ENCODE results near the gene B4GALNT2. TPM values are rescaled to one million over a fixed set of nuclear protein-coding genes. Genes with fewer than 3 reads are reported as not detected.
"Not testable (repeated sequence)": the region's sequence is repeated elsewhere in the genome, so short reads cannot be mapped to it uniquely, and the experiment has no call there.

Gene B4GALNT2
- total RNA-seq, 1 donor from 2014 or later, result not detected

DNA sequence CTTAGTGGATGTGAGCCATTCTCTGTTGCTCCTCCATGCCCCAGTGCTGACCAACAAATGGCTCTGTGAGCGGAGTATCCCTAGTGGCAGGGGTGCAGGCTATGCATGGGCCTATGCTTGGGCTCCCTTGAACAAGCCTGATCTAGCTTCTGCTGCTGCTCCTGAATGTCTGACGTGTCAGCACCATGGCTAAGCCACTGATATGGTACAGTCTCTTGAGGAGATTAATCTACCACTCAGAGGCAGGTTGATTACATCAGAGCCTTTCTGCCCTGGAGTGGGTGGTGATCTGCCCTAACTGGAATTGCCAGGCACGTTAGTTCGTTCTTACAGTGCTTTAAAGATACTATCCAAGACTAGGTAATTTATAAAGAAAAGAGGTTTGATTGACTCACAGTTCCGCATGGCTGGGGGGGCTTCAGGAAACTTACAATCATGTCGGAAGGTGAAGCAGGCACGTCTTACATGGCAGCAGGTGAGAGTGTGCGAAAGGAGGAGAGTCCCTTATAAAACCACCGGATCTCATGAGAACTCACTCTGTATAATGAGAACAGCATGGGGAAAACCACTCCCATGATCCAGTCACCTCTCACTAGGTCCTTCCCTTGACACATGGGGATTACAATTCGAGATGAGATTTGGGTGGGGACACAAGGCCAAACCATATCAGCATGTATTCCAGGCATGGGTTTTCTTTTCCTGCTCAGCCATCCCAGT is 41.5 kb upstream of the B4GALNT2 start:
- H3K36me3 ChIP-seq, result no peaks in the 10 kb centered on the region
- intact Hi-C loops (cut with DNase I), result no loop called here
- no peaks in the 10 kb centered on the region for H3K27me3 ChIP-seq
- no peak for DNase-seq (ENCODE audit: low spot score in 2 of 2)
- H3K4me1 ChIP-seq, result no peaks in the 10 kb centered on the region
- H3K4me3 ChIP-seq, result no peak overlapping the region
- no peaks in the 10 kb centered on the region for H3K9me3 ChIP-seq
- TF ChIP-seq, protein P1, sequence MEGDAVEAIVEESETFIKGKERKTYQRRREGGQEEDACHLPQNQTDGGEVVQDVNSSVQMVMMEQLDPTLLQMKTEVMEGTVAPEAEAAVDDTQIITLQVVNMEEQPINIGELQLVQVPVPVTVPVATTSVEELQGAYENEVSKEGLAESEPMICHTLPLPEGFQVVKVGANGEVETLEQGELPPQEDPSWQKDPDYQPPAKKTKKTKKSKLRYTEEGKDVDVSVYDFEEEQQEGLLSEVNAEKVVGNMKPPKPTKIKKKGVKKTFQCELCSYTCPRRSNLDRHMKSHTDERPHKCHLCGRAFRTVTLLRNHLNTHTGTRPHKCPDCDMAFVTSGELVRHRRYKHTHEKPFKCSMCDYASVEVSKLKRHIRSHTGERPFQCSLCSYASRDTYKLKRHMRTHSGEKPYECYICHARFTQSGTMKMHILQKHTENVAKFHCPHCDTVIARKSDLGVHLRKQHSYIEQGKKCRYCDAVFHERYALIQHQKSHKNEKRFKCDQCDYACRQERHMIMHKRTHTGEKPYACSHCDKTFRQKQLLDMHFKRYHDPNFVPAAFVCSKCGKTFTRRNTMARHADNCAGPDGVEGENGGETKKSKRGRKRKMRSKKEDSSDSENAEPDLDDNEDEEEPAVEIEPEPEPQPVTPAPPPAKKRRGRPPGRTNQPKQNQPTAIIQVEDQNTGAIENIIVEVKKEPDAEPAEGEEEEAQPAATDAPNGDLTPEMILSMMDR (IDR thresholded peaks at IDR 0.05), result no peak
- no peak overlapping the region for H3K27ac ChIP-seq

DNA sequence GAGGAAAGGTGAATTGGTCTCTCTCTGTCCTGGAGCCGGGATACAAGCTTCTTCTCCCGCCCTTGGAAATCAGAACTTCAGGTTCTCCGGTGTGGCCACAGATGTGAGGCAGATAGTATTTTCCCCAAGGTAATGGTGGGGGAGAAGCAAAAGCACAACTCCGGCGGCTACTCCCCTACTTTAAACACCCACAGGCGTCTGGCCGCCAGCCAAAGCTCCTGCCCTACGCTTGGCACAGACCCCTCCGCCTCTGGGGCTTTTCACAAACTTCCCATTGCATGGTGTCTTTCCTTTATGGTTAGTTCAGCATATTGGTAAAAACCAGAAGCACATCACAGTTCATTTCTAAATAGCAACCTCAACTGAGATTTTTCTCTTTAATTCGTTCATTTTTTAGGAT is 39.4 kb upstream of the B4GALNT2 start:
- H3K4me3 ChIP-seq, result no peak overlapping the region
- H3K36me3 ChIP-seq, result no peaks in the 10 kb centered on the region
- no peak for DNase-seq (ENCODE audit: low spot score in 2 of 2)
- no peak overlapping the region for H3K27ac ChIP-seq
- no peaks in the 10 kb centered on the region for H3K9me3 ChIP-seq
- TF ChIP-seq, protein P1 (IDR thresholded peaks at IDR 0.05), result no peak
- H3K4me1 ChIP-seq, result no peaks in the 10 kb centered on the region
- intact Hi-C loops (cut with DNase I), result no loop called here
- H3K27me3 ChIP-seq, result no peaks in the 10 kb centered on the region

DNA sequence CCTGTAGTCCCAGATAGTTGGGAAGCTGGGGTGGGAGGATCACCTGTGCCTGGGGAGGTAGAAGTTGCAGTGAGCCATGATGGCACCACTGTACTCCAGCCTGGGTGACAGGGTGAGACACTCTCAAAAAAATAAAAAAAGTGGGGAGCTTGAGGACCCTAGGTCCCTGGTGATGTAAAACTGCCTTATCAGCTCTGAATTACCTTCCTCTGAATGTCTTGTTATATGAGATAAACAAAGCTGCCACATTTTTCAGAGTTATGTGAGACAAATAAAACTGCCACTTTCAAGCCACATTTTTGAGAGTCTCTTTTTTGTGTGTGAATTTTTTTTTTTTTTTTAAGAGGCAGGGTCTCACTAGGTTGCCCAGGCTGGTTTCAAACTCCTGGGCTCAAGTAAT is 32.0 kb upstream of the B4GALNT2 start:
- H3K36me3 ChIP-seq, result no peaks in the 10 kb centered on the region
- no peaks in the 10 kb centered on the region for H3K27me3 ChIP-seq
- no peaks in the 10 kb centered on the region for H3K9me3 ChIP-seq
- H3K4me3 ChIP-seq, result no peak overlapping the region
- no peak overlapping the region for H3K27ac ChIP-seq
- TF ChIP-seq, protein P1 (IDR thresholded peaks at IDR 0.05), result no peak
- intact Hi-C loops (cut with DNase I), result no loop called here
- H3K4me1 ChIP-seq, result no peaks in the 10 kb centered on the region
- DNase-seq (ENCODE audit: low spot score in 2 of 2), result no peak

DNA sequence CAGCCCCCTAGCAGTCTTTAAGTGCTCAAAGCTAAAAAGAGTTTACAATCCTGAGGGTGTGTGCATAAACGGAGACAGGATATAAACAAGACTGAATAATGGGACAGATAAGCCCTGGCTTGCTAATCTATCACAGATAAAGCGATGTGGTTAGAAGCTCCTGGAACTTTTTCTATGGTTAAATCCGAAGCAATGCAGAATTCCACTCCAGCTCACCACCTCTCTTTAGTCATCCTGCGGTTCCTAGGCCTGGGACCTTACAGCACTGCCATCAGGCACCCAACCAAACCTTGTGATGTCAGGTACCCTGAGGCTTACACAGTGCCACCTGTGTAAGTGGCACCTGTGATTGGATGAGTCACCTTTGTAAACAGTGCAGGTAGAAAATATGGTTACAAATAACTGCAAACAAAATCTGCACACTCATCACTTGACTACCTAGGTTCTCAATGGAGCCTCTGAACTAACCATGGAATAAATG is 31.5 kb upstream of the B4GALNT2 start:
- no peak for DNase-seq (ENCODE audit: low spot score in 2 of 2)
- intact Hi-C loops (cut with DNase I), result no loop called here
- TF ChIP-seq, protein P1 (IDR thresholded peaks at IDR 0.05), result no peak
- Histone ChIP-seq H3K27me3 (no peaks in the 10 kb centered on the region), H3K4me1 (no peaks in the 10 kb centered on the region), H3K9me3 (no peaks in the 10 kb centered on the region), H3K27ac (no peak overlapping the region), H3K36me3 (no peaks in the 10 kb centered on the region), H3K4me3 (no peak overlapping the region)

DNA sequence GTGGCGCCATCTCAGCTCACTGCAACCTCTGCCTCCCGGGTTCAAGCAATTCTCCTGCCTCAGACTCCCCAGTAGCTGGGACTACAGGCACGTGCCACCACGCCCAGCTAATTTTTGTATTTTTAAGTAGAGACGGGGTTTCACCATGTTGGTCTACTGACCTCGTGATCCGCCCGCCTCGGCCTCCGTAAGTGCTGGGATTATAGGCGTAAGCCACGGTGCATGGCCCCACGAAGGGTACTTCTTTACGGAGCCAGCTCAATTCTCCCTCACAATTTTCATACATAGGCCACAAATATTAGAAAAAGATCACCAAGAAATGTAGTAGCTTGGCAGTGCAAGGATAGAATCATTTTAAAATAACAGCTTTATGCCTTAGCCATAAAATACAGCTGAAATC is 29.2 kb upstream of the B4GALNT2 start:
- H3K4me3 ChIP-seq; H3K27me3 ChIP-seq; H3K36me3 ChIP-seq; DNase-seq (ENCODE audit: low spot score in 2 of 2); H3K4me1 ChIP-seq; intact Hi-C loops (cut with DNase I); H3K9me3 ChIP-seq; H3K27ac ChIP-seq: not testable (repeated sequence)

DNA sequence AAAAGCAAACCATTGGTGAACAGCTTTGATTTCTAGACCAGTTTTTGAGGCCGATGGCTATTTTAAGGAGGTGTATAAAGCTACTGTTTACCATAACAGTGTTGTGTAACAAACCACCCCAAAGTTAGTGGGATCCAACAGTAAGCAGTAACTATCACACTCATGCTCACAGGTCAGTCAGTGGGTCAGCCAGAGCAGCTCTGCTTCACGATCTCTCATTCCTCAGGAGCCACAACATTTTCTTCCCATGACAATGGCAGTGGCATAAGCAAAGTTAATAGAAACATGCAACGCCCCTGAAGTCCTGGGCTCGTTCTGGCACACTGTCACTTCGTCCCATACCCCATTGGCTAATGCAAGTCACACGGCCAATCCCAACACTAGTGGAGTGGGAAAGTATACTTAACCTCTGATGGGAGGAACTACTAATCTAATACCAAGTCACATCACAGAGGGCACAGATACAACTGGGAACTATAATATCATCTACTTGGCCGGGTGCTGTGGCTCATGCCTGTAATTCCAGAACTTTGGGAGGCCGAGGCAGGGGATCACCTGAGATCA is 28.0 kb upstream of the B4GALNT2 start:
- Histone ChIP-seq H3K27ac (no peak overlapping the region), H3K27me3 (no peaks in the 10 kb centered on the region), H3K36me3 (no peaks in the 10 kb centered on the region), H3K9me3 (no peaks in the 10 kb centered on the region), H3K4me1 (no peaks in the 10 kb centered on the region), H3K4me3 (no peak overlapping the region)
- intact Hi-C loops (cut with DNase I), result no loop called here
- no peak for DNase-seq (ENCODE audit: low spot score in 2 of 2)
- TF ChIP-seq, protein P1 (IDR thresholded peaks at IDR 0.05), result no peak

All from ascending aorta (tissue), 2 donors.